Activated T-helper 9 cell treated with anti-CD3 and anti-CD28 coated beads, Interleukin-2, amount 50 U/mL, for 16 hours (primary cell): ENCODE results near the gene RIN3.
"Not testable (repeated sequence)": the region's sequence is repeated elsewhere in the genome, so short reads cannot be mapped to it uniquely, and the experiment has no call there.

Experiments used
- DNase-seq: peaks from one replicate; pipeline ENCODE4 v3.0.0-alpha.2; 2020; ENCODE audit warnings: low read depth

RIN3 gene

GRCh38 chr14:92528486-92529100, 15.0 kb downstream of the RIN3 start:
- no peak for DNase-seq

GRCh38 chr14:92529903-92530302, 16.3 kb downstream of the RIN3 start:
- DNase-seq: no peak

- DNase-seq: no peak
Observed at GRCh38 chr14:92531106-92531873, 17.7 kb downstream of the RIN3 start.

GRCh38 chr14:92532490-92533163, 19.0 kb downstream of the RIN3 start:
- no peak for DNase-seq

DNA sequence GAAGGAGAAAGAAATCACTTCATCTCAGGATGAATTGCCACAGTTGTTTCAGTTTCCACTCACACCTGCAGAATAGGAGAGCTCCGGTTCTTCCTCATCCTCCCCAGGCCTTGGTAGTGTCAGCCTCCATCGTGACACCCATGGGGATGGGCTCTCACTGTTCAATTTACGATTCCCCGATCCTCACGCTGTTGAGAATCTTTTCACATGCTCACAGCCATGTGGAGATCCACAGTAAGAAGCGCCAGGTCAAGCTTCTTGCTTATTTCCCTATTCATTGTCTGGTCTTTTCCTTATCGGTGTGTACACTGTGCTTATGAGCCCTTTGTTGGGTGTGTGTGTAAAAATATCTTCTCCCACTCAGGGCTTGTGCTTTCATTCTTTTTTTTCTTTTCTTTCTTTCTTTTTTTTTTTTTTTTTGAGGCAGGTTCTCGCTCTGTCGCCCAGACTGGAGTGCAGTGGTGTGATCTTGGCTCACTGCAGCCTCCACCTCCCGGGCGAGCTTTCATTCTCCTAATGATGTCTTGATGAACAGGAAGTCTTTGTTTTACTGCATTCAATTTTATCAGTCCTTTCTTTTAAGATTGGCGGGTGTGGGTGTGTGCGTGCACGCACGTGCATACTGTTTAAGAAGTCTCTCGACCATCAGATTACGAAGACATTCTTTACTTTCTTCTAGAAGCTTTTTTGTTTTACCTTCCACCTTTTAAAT, 21.5 kb downstream of the RIN3 start:
- no peak for DNase-seq

DNA sequence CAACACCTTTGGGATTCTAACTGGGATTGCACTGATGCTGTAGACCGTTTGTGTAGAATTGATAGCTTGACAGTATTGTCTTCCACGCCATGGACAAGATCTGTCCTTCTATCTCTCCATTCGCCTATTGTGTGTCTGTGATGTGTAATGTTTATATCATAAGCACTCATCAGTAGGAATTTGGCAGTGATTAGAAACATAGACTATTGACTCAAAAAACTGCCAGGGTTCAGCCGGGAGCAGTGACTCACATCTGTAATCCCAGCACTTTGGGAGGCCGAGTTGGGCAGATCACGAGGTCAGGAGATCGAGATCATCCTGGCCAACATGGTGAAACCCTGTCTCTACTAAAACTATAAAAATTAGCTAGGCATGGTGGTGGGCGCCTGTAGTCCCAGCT, 22.6 kb downstream of the RIN3 start:
- not testable (repeated sequence) for DNase-seq

- DNase-seq: no peak
Observed at GRCh38 chr14:92538412-92538985, 24.9 kb downstream of the RIN3 start.

- no peak for DNase-seq
Observed at GRCh38 chr14:92539419-92539818, 25.8 kb downstream of the RIN3 start.

- no peak for DNase-seq
Observed at GRCh38 chr14:92539875-92540274, 26.3 kb downstream of the RIN3 start.

GRCh38 chr14:92540472-92541048, 27.0 kb downstream of the RIN3 start:
- no peak for DNase-seq

DNA sequence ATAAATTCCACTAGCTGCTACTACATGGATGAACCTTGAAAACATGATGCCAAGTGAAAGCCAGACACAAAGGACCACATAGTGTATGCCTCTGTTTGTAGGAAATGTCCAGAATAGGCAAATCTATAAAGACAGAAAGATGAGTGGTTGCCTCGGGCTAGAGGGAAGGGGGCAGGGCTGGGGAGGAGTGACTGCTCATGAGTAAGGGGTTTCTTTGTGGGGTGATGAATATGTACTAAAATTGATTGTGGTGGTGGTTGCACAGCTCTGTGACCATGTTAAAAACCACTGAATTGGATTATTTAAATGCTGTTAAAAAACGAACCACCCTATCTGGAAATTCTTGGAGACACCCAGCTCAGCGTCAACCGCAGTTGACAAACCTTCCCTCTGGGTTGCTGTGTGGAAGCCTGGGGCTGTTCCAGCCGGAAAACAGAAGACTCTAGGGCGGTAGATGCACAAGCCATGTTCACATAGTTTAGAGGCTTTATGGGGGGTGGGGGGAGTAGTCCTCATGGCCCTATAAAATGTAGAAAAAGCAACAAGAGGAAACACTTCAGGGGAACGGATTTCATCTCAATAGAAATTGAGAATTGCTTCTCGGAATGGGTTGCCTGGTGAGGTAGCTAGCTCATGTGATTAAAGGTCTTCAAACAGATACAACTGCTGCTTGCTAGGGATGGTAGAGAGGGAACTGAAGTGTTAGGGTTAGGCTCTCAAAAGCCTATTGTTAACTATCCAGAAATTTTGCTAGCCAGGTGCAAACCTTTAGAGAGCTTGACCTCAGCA, 29.4 kb downstream of the RIN3 start:
- no peak for DNase-seq

DNA sequence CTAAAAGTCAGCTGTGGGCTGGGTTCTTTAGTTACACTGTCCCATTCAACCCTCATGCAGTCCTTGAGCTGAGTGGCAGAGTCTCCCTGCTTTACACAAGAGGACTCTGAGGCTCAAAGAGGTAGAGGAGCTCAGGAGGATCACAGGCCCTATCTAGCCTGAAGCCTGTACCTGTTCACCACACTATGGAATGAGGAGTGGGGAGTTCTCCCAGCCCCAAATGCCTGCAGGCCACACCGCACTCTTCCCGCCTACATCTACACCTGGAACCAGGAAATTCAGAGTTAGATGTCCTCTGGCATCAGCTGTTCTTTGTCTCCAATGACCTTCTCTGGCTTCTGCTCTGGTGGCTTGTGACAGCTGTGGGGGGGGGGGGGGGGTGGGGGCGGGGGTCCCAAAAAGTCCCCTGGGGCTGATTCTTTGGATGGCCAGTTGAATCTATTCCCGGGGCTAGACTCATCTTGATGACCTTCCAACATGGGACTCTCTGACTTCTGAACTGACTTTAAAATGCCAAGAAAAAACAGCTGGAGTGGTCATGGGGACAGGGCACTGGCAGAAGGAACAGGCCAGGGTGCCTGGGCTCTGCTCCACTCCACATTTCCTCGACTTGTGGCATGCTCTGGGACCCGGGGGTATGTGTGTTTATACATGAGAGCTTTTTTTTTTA, 30.6 kb downstream of the RIN3 start:
- DNase-seq: no peak

DNA sequence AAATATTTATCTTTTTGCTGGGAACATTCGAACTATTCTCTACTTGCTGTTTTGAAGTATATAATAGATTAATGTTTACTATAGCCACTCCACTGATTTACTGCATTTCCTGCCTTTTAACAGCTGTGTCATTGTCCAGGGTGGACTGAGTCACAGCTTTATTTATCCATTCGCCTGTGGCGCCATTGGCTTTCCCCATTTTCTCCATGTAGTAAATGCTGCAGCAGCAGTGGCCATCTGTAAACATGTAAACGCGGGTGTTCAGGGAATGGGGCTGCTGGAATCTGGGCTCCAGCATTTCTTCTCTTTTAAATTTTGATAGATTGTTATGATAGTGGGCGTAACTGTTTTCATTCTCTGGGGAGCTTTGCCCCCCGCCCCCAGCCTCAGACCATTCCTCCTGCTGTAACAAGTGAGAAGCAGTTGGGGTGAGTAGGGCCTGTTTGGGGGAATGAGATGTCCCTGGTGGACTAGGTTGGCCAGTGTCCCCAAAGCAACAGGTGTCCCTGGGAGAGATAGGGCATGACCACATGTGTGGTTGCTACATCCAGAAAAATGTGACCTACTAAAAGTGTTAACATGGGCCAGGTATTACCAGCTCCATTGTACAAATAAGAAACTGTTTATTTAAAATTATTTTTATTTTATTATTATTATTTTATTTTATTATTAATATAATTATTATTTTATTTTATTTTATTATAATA, 32.9 kb downstream of the RIN3 start:
- DNase-seq: no peak

- DNase-seq: no peak
Observed at GRCh38 chr14:92549105-92549858, 35.7 kb downstream of the RIN3 start.

- no peak for DNase-seq
Observed at GRCh38 chr14:92549859-92550230, 36.3 kb downstream of the RIN3 start.

DNA sequence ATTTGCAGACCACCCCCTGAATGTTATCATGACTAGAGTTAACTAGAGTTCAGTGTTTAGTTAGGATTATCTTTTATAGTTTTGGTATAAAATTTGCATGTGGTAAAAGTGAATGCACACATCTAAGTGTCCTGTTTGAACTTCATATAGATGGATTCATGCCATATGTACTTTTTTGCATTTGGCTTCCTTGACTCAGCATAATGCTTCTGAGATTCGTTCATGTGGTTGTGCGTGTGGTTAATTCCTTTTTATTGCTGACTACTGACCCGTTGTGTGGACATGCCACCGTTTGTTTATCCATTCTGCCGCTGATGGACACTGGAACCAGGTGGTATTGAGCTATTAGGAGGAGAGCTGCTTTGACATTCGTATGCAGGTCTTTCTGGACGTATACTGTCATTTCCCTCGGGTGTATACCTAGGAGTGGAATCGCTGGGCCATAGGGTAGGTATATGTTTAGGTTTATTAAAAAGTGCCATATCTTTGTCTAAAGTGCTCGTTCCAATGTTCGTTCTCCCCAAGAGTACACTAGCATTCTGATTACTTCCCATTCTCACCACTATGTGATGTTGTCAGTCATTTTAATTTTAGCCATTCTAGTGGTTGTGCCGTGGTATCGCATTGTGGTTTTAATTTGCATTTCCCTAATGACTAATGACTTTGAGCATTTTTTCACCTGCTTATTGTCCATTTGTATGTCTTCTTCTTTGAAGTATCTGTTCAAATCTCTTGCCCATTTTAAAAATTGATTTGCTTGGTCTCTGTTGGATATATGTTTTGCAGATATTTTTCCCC, 37.7 kb downstream of the RIN3 start:
- DNase-seq: no peak

DNA sequence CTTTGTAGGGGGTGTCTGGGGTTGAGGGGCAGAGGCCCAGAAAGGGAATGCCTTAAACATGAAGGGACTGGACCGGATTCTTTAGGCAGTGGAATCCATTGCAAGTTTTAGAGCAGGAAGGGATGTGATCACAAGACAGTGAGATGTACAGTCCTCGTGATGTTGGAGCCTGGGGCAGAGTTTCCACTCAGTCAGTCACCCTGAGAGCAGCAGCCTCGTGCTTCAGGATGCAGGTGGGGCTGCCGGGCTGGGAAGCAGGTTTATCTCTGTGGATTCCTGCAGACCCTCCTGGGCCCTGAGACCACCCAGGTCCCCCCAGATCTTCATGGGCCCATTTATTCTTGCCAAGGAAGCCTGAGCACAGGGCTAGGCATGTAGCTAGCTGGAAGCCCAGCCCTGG, 38.5 kb downstream of the RIN3 start:
- no peak for DNase-seq

- no peak for DNase-seq
Observed at GRCh38 chr14:92553438-92553837, 39.9 kb downstream of the RIN3 start.
